HepG2 (cell line): Measurements from ENCODE around the gene UCN2. TPM values are rescaled to one million over a fixed set of nuclear protein-coding genes. Genes with fewer than 3 reads are reported as not detected.

Experiments used
- ATAC-seq: fragments of 200-7000 bp; cut with Tn5 transposase; 3 replicates; pipeline ENCODE4 v1.9.1; 2020; ENCODE audit warnings: mild to moderate bottlenecking, moderate library complexity
- BruUV-seq: library from RNA; stranded (reverse); fragments of 400-500 nt; replicated peaks from 2 replicates; lab custom pipeline; 2021; lab: Mats Ljungman, UMichigan
- CTCF ChIA-PET: fragments of 300-600 bp; formaldehyde crosslinking; extraction: SDS; loops from one replicate; lab custom pipeline; 2021; ENCODE audit warnings: low total read pairs, inconsistent platforms, low intra/inter-chr PET ratio; lab: Yijun Ruan, JAX
- POLR2A ChIA-PET: fragments of 350-600 bp; sonication (Branson Sonifier 250); formaldehyde crosslinking; loops from one replicate; lab custom pipeline; 2020; ENCODE audit warnings: antibody characterized with exemption, inconsistent platforms; lab: Yijun Ruan, JAX
- DNase-seq: peaks from one replicate; pipeline ENCODE4 v3.0.0-alpha.2; 2015; ENCODE audit warnings: low spot score
- FAIRE-seq: peaks from 3 replicates; lab custom pipeline; 2011; peaks lifted over from hg19 to GRCh38; lab: Jason Lieb, UNC
- H2AFZ ChIP-seq: one replicate; pipeline ENCODE4 v1.6.1; 2011; ENCODE audit warnings: low read length, inconsistent platforms
- H3K27ac ChIP-seq: fragments of 300-600 bp; 3 replicates; pipeline ENCODE4 v1.8.0; 2011; ENCODE audit warnings: mixed run types, mild to moderate bottlenecking, mixed read lengths, low read length, inconsistent platforms; ENCODE audit not compliant: insufficient read depth; ENCODE audit errors: extremely low read length
- H3K27me3 ChIP-seq, 2 experiments: fragments of 200-600 bp in 1 of 2; 2 replicates in 1 of 2; 3 replicates in 1 of 2; pipeline versions ENCODE4 v1.6.0 to v1.8.0; 2011; ENCODE audit warnings: low read length in 2 of 2, mild to moderate bottlenecking in 2 of 2, moderate library complexity in 2 of 2, inconsistent platforms in 1 of 2; ENCODE audit not compliant: insufficient read depth in 2 of 2, control insufficient read depth in 1 of 2
- H3K36me3 ChIP-seq, 2 experiments: fragments of 200-600 bp in 1 of 2; replicated peaks in 1 of 2; 2 replicates in 1 of 2; 3 replicates in 1 of 2; pipeline versions ENCODE4 v1.5.1 to v1.8.0; 2011; ENCODE audit warnings: low read length in 2 of 2, inconsistent platforms in 1 of 2; ENCODE audit not compliant: insufficient read depth in 2 of 2, control insufficient read depth in 1 of 2
- H3K4me1 ChIP-seq: 2 replicates; pipeline ENCODE4 v1.5.1; 2012; ENCODE audit warnings: low read length, inconsistent platforms; ENCODE audit not compliant: insufficient read depth
- H3K4me2 ChIP-seq: 2 replicates; pipeline ENCODE4 v1.6.0; 2011; ENCODE audit warnings: low read depth, low read length, inconsistent platforms
- H3K4me3 ChIP-seq, 3 experiments: fragments of 200-600 bp in 1 of 3; sonication (generic), shearing (Covaris generic) in 1 of 3; replicated peaks in 1 of 3; 2 replicates each; pipeline ENCODE4 v1.5.1; 2011 to 2016; ENCODE audit warnings: low read length in 3 of 3, inconsistent platforms in 2 of 3, low read depth in 2 of 3, mild to moderate bottlenecking in 2 of 3, control low read depth in 1 of 3, mixed read lengths in 1 of 3; ENCODE audit not compliant: insufficient read depth in 1 of 3
- H3K79me2 ChIP-seq: one replicate; pipeline ENCODE4 v1.6.1; 2011; ENCODE audit warnings: low read length, inconsistent platforms; ENCODE audit not compliant: insufficient read depth
- H3K9ac ChIP-seq: 2 replicates; pipeline ENCODE4 v1.6.0; 2011; ENCODE audit warnings: mild to moderate bottlenecking, low read depth, low read length, inconsistent platforms; ENCODE audit not compliant: insufficient read depth
- H3K9me3 ChIP-seq: 2 replicates; pipeline ENCODE4 v1.5.1; 2012; ENCODE audit warnings: mild to moderate bottlenecking, low read length
- H4K20me1 ChIP-seq: 2 replicates; pipeline ENCODE4 v1.6.0; 2011; ENCODE audit warnings: inconsistent platforms, mild to moderate bottlenecking, low read length, moderate library complexity; ENCODE audit not compliant: insufficient read depth
- DPF2 ChIP-seq: sonication (generic); formaldehyde crosslinking; IDR thresholded peaks from 2 replicates; pipeline ENCODE4 v1.4.0; 2020; ENCODE audit warnings: mild to moderate bottlenecking, low read depth, missing genetic modification reagents, borderline replicate concordance
- FOSL2 ChIP-seq: sonication (generic); formaldehyde crosslinking; IDR thresholded peaks from 2 replicates; pipeline ENCODE4 v1.4.0; 2020; ENCODE audit warnings: missing genetic modification reagents
- IKZF1 ChIP-seq: fragments of 450-650 bp; IDR thresholded peaks from 2 replicates; pipeline ENCODE4 v1.7.1; 2016
- ISX ChIP-seq: sonication (generic); formaldehyde crosslinking; conservative IDR thresholded peaks from 2 replicates; pipeline ENCODE4 v1.5.0; 2020; ENCODE audit warnings: missing genetic modification reagents
- NFE2 ChIP-seq: sonication (generic); formaldehyde crosslinking; IDR thresholded peaks from 2 replicates; pipeline ENCODE4 v1.4.0; 2020; ENCODE audit warnings: missing genetic modification reagents
- RXRA ChIP-seq: sonication (generic); formaldehyde crosslinking; IDR thresholded peaks from 2 replicates; pipeline ENCODE4 v1.5.1; 2020; ENCODE audit warnings: missing genetic modification reagents
- SALL1 ChIP-seq: sonication (generic); formaldehyde crosslinking; IDR thresholded peaks from 2 replicates; pipeline ENCODE4 v1.8.0; 2022; ENCODE audit warnings: mild to moderate bottlenecking, missing genetic modification reagents
- ZBTB40 ChIP-seq, 2 experiments: fragments of 450-650 bp in 1 of 2; sonication (generic) in 1 of 2; formaldehyde crosslinking in 1 of 2; IDR thresholded peaks; 2 replicates each; pipeline versions ENCODE4 v1.6.1 to v1.8.0; 2016 to 2022; ENCODE audit warnings: antibody characterized with exemption in 1 of 2, mild to moderate bottlenecking in 1 of 2, missing genetic modification reagents in 1 of 2
- ZNF121 ChIP-seq: sonication (generic); formaldehyde crosslinking; IDR thresholded peaks from 2 replicates; pipeline ENCODE4 v1.5.0; 2020; ENCODE audit warnings: mild to moderate bottlenecking, missing genetic modification reagents
- ZNF510 ChIP-seq: sonication (generic); formaldehyde crosslinking; IDR thresholded peaks from 2 replicates; pipeline ENCODE4 v1.4.0; 2020; ENCODE audit warnings: low read depth, mild to moderate bottlenecking, missing genetic modification reagents
- WGBS: methylation state at CpG from one replicate; pipeline ENCODE4 v1.1.6; 2017; ENCODE audit warnings: low lambda C conversion rate; 5-methylcytosine and 5-hydroxymethylcytosine counted together
- in situ Hi-C: cut with HindIII; loops from 2 replicates; pipeline ENCODE4 v1.10.0; 2017; ENCODE audit warnings: low pct_unique_long_range_greater_than_20kb; ENCODE audit not compliant: extremely low pct_ligation_motif_present
- intact Hi-C: fragments of 100-400 bp; cut with micrococcal nuclease; formaldehyde crosslinking; loops from one replicate; pipeline ENCODE4 v1.10.0; 2022; ENCODE audit not compliant: unreplicated experiment
- polyA plus RNA-seq, 8 experiments: library from polyadenylated mRNA; depleted of rRNA in 3 of 8; stranded (reverse) in 7 of 8; unstranded in 1 of 8; fragments of >200 nt; fragmentation: Illumina TruSeq in 4 of 8; extraction: Trizol in 4 of 8; gene quantifications; 2 replicates each; pipeline versions ENCODE4 v1.2.1 to v1.2.3, GENCODE V29; 2011 to 2016; ENCODE audit warnings: low read depth in 4 of 8, missing spikeins in 1 of 8, mixed read lengths in 1 of 8; ENCODE audit not compliant: insufficient read depth in 1 of 8
- total RNA-seq, 5 experiments: library from RNA; depleted of rRNA; stranded (reverse); fragments of >200 nt; fragmentation: Illumina TruSeq; extraction: Trizol; gene quantifications; 2 replicates each; pipeline ENCODE4 v1.2.3, GENCODE V29; 2016; ENCODE audit warnings: low read depth in 1 of 5

Gene UCN2
- total and polyA plus RNA-seq, 2 of the 13 experiments (the other 11 are each of a cell fraction or from before 2014, with no cell fraction given), result 0.07 to 1.5 TPM

- in situ Hi-C loops (no loop called here), intact Hi-C loops (no loop called here)
- Histone ChIP-seq H3K79me2 (no peaks in the 10 kb centered on the region), H3K4me1 (peaks cover 55% of the 10 kb centered on the region), H3K27me3 (no peaks in the 10 kb centered on the region), H3K9ac (no peak overlapping the region), H3K4me2 (no peak overlapping the region), H4K20me1 (no peaks in the 10 kb centered on the region), H3K9me3 (no peaks in the 10 kb centered on the region), H3K4me3 (no peak overlapping the region), H2AFZ (no peak overlapping the region), H3K36me3 (no peaks in the 10 kb centered on the region; a peak in 1 of 5 replicates), H3K27ac (no peak overlapping the region)
- no peak for FAIRE-seq
- ChIA-PET POLR2A (no interaction called here), CTCF (no interaction called here)
- ATAC-seq, result peak; percentile 31
- 65% methylated on average over 6 of the region's 10 CpGs for WGBS
- DNase-seq, result no peak
- BruUV-seq, result no TSS peak
- TF ChIP-seq DPF2 (CRISPR knock-in tag), result no peak
- TF ChIP-seq NFE2 (CRISPR knock-in tag), result no peak
- 0 out of 2 replicates have a peak, but pooled peaks have one; percentile 63 for TF ChIP-seq IKZF1
- TF ChIP-seq RXRA (CRISPR knock-in tag), result 0 out of 2 replicates have a peak, but pooled peaks have one; percentile 15
- TF ChIP-seq ZNF510, result no peak
- TF ChIP-seq ISX (CRISPR knock-in tag), result no peak
- no peak for TF ChIP-seq FOSL2 (CRISPR knock-in tag)
- peak; percentile 51; the same call in 1 of the 2 replicates for TF ChIP-seq ZNF121 (CRISPR knock-in tag)
- TF ChIP-seq ZBTB40 (IDR thresholded peaks at IDR 0.05), result no peak
- no peak for TF ChIP-seq ZBTB40 (CRISPR knock-in tag; IDR thresholded peaks at IDR 0.05)
- 0 out of 2 replicates have a peak, but pooled peaks have one; percentile 7 for TF ChIP-seq SALL1 (CRISPR knock-in tag)
Observed at GRCh38 chr3:48573973-48574585, 10.5 kb upstream of the UCN2 start.
